Fibroblast of skin of abdomen (primary cell): Measurements from ENCODE around the gene FGF11. TPM values are rescaled to one million over a fixed set of nuclear protein-coding genes. Genes with fewer than 3 reads are reported as not detected.

ENCODE experiments used
- DNase-seq: peaks from one replicate; pipeline ENCODE4 v3.0.0-alpha.2; 2013
- polyA plus RNA-seq, 2 experiments: library from polyadenylated mRNA; unstranded; fragments of 120-200 nt; gene quantifications; one replicate each; pipeline ENCODE4 v1.2.1, GENCODE V29; 2013; ENCODE audit not compliant: insufficient read length in 2 of 2

Gene FGF11
- 7.9 TPM for polyA plus RNA-seq (2013, experiment 1 of 2; ENCODE audit: insufficient read length)
- 9.4 TPM for polyA plus RNA-seq (2013, experiment 2 of 2; ENCODE audit: insufficient read length)

- no peak for DNase-seq
Observed at GRCh38 chr17:7439462-7440112, at the start of gene FGF11. Gene FGF11 (plus strand): TSS chr17:7439512. CDS start chr17:7439621, 109 bp downstream.

- DNase-seq, result no peak
Observed at GRCh38 chr17:7389924-7390910, 49.1 kb upstream of the FGF11 start.

GRCh38 chr17:7391307-7391706 lies 48.0 kb upstream of the FGF11 start:
- no peak for DNase-seq

GRCh38 chr17:7392696-7393612 lies 46.4 kb upstream of the FGF11 start:
- no peak for DNase-seq

GRCh38 chr17:7393613-7394451 lies 45.5 kb upstream of the FGF11 start:
- peak; percentile 17 for DNase-seq

GRCh38 chr17:7394452-7395191 lies 44.7 kb upstream of the FGF11 start, which contains the start of gene PLSCR3:
Gene PLSCR3 (minus strand): TSS chr17:7394525. CDS start chr17:7394110, 415 bp downstream.
- peak; percentile 84 for DNase-seq

GRCh38 chr17:7396147-7396546 lies 43.2 kb upstream of the FGF11 start:
- no peak for DNase-seq

GRCh38 chr17:7398612-7399011 lies 40.7 kb upstream of the FGF11 start:
- DNase-seq, result no peak

GRCh38 chr17:7403043-7403726 lies 36.1 kb upstream of the FGF11 start:
- DNase-seq, result peak; percentile 12

- DNase-seq, result no peak
Observed at GRCh38 chr17:7403727-7403976, 35.7 kb upstream of the FGF11 start.

GRCh38 chr17:7403977-7404736 lies 35.2 kb upstream of the FGF11 start, which contains the start of gene TMEM256:
Gene TMEM256 (minus strand): TSS chr17:7404097. CDS start chr17:7404084, 13 bp downstream.
- peak; percentile 100 for DNase-seq

- peak; percentile 24 for DNase-seq
Observed at GRCh38 chr17:7404737-7405349, 34.5 kb upstream of the FGF11 start.

GRCh38 chr17:7405350-7406234 lies 33.7 kb upstream of the FGF11 start:
- peak; percentile 15 for DNase-seq

- no peak for DNase-seq
Observed at GRCh38 chr17:7406235-7406825, 33.0 kb upstream of the FGF11 start.

- DNase-seq, result no peak
Observed at GRCh38 chr17:7407082-7407481, 32.2 kb upstream of the FGF11 start.

- DNase-seq, result no peak
Observed at GRCh38 chr17:7407485-7408251, 31.6 kb upstream of the FGF11 start, which contains the start of gene NLGN2. Gene NLGN2 (plus strand): TSS chr17:7407845. CDS start chr17:7408256, 411 bp downstream.
